Measurements from ENCODE around the gene MALT1. TPM values are rescaled to one million over a fixed set of nuclear protein-coding genes. Genes with fewer than 3 reads are reported as not detected.

Gene MALT1
- total RNA-seq, 1 donor from 2014 or later: 14.5 TPM

DNA sequence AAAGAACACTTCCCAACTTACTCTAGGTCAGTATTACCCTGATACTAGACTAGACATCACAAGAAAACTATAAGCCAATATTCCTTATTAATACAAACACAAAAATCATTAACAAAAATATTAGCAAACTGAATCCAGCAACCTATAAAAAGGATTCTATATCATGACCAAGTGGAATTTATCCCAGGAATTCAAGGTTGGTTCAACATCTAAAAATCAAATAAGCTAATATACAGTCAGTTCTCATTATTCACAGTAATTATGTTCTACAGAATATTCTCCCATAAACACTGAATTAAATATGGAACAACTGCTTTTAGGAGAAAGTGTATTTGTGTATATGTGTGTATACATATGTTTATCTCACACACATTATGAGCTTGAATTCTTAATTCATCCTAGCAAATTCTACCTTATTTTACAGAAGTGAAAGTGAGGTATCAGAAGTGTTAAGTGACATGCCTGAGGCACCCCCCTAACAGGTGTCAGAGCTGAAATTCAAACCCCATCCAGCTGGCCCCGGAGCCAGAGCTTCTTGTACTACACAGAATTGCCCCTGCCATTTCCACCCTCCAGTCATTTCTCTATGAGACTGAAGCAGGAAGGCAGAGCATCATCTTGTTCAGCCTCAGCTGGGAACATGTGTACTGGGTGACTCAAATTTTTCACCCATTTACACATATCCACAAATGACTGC lies 77.8 kb downstream of the MALT1 start:
- Histone ChIP-seq H3K4me1 (no peaks in the 10 kb centered on the region), H3K27me3 (no peaks in the 10 kb centered on the region), H3K9me3 (peaks cover 4 to 14% of the 10 kb centered on the region in 2 donors), H3K27ac (no peak overlapping the region), H3K36me3 (peaks cover 31 to 55% of the 10 kb centered on the region in 2 donors), H3K4me3 (no peak overlapping the region)
- intact Hi-C loops (cut with DNase I): no loop called here
- TF ChIP-seq, protein P1, sequence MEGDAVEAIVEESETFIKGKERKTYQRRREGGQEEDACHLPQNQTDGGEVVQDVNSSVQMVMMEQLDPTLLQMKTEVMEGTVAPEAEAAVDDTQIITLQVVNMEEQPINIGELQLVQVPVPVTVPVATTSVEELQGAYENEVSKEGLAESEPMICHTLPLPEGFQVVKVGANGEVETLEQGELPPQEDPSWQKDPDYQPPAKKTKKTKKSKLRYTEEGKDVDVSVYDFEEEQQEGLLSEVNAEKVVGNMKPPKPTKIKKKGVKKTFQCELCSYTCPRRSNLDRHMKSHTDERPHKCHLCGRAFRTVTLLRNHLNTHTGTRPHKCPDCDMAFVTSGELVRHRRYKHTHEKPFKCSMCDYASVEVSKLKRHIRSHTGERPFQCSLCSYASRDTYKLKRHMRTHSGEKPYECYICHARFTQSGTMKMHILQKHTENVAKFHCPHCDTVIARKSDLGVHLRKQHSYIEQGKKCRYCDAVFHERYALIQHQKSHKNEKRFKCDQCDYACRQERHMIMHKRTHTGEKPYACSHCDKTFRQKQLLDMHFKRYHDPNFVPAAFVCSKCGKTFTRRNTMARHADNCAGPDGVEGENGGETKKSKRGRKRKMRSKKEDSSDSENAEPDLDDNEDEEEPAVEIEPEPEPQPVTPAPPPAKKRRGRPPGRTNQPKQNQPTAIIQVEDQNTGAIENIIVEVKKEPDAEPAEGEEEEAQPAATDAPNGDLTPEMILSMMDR (IDR thresholded peaks at IDR 0.05): no peak
- DNase-seq (ENCODE audit: low spot score in 2 of 2): no peak

DNA sequence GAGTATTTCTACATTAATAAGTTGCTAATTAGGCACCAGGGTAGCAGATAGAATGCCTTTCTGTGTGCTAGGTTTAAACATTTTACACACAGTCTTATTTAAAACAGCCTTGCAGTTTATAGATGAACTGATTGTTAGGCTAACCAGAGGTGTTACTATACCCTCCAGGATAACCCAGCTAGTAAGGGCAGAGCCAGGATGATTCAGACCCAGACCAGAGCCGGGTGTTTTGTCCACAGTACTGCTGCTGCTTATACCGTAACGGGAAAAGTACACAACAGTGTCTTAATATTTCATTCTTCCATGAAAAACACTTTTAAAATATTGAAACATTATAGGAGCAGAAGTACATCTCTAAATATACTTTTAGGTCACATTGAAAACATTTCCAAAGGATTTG lies 82.7 kb downstream of the MALT1 start:
- intact Hi-C loops (cut with DNase I): no loop called here
- peaks cover 3 to 4% of the 10 kb centered on the region in 2 donors for H3K9me3 ChIP-seq
- TF ChIP-seq, protein P1 (IDR thresholded peaks at IDR 0.05): no peak
- peaks cover 6 to 16% of the 10 kb centered on the region in 2 donors for H3K36me3 ChIP-seq
- H3K4me1 ChIP-seq: no peaks in the 10 kb centered on the region
- no peak overlapping the region for H3K27ac ChIP-seq
- H3K27me3 ChIP-seq: no peaks in the 10 kb centered on the region
- H3K4me3 ChIP-seq: no peak overlapping the region
- DNase-seq (ENCODE audit: low spot score in 2 of 2): no peak

DNA sequence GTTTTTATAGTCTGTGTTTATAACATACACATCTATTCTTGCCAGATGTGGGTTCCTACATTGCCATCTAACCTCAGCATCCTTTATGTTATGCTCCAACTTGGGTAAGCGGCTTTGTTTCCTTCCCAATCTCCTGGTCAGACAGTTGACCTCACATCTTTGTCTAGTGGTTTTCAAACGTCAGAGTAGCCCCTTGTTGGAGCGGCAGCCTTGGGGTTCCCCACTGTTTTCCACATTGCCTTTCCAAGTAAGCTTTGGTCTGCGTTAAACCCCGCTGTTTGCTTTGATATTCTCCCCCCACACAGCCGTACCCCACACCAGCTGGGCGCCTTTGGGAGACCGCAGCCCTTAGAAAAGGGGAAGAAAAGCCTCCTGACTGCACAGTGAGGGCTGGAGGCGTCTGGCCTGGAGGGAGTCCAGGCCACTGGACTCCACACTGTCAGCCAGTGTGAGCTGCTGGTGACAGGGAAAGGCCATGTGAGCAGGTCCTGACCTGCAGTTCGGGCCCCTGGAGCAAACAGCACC lies 83.3 kb downstream of the MALT1 start:
- H3K9me3 ChIP-seq: peaks cover 0 to 4% of the 10 kb centered on the region in 2 donors
- TF ChIP-seq, protein P1 (IDR thresholded peaks at IDR 0.05): no peak
- no peak for DNase-seq (ENCODE audit: low spot score in 2 of 2)
- no peak overlapping the region for H3K27ac ChIP-seq
- no peaks in the 10 kb centered on the region for H3K4me1 ChIP-seq
- H3K4me3 ChIP-seq: no peak overlapping the region
- no peaks in the 10 kb centered on the region for H3K27me3 ChIP-seq
- intact Hi-C loops (cut with DNase I): no loop called here
- H3K36me3 ChIP-seq: peaks cover 0 to 10% of the 10 kb centered on the region in 2 donors

DNA sequence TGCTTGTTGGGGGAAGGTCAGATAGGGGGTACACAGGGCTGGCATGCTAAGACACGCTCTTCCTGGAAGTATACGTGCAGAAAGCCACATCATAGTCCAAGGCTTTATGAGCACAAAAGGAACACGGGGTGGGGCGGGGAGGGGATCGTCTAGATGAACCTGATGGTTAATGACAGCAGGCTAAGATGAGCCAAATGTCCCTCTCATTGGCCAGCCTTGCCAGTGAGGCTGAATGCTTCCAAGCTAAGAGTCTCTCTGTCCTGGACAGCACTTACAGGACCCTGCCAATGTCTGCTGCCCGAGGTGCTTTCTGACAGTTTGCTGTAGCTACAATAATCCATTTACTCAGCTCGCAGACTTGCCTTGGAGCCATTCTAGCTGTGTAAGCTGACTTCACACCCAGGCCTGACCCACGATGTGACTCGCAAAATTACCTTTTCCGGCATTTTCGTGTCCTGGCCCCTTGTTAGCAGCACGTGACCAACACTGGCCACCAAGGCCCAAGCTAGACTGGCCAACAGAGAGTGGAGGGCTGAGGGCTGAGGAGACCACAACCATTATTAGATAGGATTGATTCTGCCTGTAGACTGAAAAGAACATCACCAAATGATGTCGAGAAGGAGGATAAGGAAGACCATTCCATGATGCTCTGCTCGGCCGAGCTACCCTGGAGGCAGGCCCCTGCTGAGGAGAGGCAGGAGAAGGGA lies 84.2 kb downstream of the MALT1 start:
- Histone ChIP-seq H3K36me3 (peaks cover 0 to 2% of the 10 kb centered on the region in 2 donors), H3K27me3 (no peaks in the 10 kb centered on the region), H3K9me3 (no peaks in the 10 kb centered on the region), H3K27ac (no peak overlapping the region), H3K4me1 (no peaks in the 10 kb centered on the region), H3K4me3 (no peak overlapping the region)
- peak in 1 of 2 donors; percentile 54 for DNase-seq (ENCODE audit: low spot score in 2 of 2)
- intact Hi-C loops (cut with DNase I): no loop called here
- TF ChIP-seq, protein P1 (IDR thresholded peaks at IDR 0.05): no peak

DNA sequence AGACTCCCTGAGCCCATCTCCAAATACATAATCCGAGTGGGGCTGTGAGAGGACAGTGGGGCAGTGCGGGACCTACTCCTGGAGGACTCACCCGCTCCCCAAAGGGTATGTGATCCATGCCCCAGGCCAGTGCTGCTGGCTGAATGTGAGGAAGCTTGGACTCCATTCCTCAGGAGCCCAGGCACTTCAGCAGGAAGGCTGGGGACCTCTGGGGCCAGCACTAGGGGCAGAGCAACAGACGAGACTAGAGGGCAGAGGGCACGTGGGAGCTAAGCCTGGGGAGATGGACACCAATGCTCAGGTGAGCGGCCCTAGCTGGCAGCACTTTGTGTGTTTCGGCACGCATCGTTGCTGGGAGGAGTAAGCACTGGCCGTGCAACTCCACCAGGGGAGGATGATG lies 84.9 kb downstream of the MALT1 start:
- H3K4me3 ChIP-seq: no peak overlapping the region
- TF ChIP-seq, protein P1 (IDR thresholded peaks at IDR 0.05): no peak

More for the DNA sequence above, 84.9 kb downstream of the MALT1 start:
- H3K36me3 ChIP-seq: no peaks in the 10 kb centered on the region
- H3K4me1 ChIP-seq: no peaks in the 10 kb centered on the region
- DNase-seq (ENCODE audit: low spot score in 2 of 2): peak in 1 of 2 donors; percentile 39
- no peaks in the 10 kb centered on the region for H3K27me3 ChIP-seq
- no peaks in the 10 kb centered on the region for H3K9me3 ChIP-seq
- intact Hi-C loops (cut with DNase I): no loop called here
- H3K27ac ChIP-seq: no peak overlapping the region
